ENCODE data around the gene OR5B21.

Gene OR5B21

DNA sequence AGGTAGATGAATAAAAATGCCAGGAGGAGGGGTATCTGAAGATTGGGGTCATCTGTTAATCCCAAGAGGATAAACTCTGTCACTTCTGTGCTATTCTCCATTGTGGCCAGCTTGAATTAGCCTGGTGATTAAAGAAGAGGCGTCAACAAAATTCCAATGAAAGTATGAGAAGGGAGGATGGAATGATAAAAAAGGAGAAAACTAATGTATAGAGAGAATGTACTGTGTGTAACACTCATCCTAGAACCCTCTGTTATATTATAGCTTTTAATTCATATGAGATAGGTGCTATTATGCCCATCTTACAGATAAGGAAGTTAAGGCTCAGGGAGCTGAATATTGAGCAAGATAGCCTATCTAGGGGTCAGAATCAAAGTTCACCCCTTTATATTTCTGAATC lies at the start of gene OR5B21:
Gene OR5B21, minus strand, starts transcription at position 101 of the 400 bp plus-strand sequence. Its CDS starts 0 bp downstream, at position 101.
- TF ChIP-seq, protein P1, sequence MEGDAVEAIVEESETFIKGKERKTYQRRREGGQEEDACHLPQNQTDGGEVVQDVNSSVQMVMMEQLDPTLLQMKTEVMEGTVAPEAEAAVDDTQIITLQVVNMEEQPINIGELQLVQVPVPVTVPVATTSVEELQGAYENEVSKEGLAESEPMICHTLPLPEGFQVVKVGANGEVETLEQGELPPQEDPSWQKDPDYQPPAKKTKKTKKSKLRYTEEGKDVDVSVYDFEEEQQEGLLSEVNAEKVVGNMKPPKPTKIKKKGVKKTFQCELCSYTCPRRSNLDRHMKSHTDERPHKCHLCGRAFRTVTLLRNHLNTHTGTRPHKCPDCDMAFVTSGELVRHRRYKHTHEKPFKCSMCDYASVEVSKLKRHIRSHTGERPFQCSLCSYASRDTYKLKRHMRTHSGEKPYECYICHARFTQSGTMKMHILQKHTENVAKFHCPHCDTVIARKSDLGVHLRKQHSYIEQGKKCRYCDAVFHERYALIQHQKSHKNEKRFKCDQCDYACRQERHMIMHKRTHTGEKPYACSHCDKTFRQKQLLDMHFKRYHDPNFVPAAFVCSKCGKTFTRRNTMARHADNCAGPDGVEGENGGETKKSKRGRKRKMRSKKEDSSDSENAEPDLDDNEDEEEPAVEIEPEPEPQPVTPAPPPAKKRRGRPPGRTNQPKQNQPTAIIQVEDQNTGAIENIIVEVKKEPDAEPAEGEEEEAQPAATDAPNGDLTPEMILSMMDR (IDR thresholded peaks at IDR 0.05), result no peak
- H3K4me1 ChIP-seq (ENCODE audit: control insufficient read depth in 1 of 2, insufficient read depth in 1 of 2, low read depth in 1 of 2, low read length in 1 of 2), result no peaks in the 10 kb centered on the region
- H3K27ac ChIP-seq, result no peak within 1 kb of the TSS
- no peak within 1 kb of the TSS for H3K4me3 ChIP-seq (ENCODE audit: low read depth in 1 of 2, low read length in 1 of 2)
- H3K27me3 ChIP-seq, result no peaks in the 10 kb centered on the region
- H3K36me3 ChIP-seq, result no peaks in the 10 kb centered on the region
- H3K9me3 ChIP-seq, result no peaks in the 10 kb centered on the region

DNA sequence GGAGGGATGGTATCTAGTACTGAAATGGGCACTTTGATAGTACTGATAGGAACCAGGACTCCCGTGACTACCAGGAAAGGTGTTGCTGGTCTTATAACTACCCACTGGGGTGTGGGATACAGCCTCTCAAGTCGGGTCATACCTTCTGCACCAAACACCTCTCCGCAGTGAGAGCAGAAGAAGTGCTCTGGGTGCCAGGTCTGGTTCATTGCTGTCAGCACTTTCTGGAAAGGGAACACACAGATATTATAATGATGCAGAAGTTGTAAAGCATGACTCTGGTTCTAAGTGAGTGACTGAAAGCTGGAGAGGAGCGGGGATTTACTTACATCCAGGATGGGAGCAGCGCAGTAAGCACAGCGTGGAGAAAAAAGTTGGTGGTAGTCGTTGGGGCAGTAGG lies 41.7 kb upstream of the OR5B21 start:
- Histone ChIP-seq H3K9me3 (no peaks in the 10 kb centered on the region), H3K36me3 (peaks cover 83% of the 10 kb centered on the region), H3K27ac (no peak overlapping the region), H3K27me3 (no peaks in the 10 kb centered on the region), H3K4me1 (ENCODE audit: control insufficient read depth in 1 of 2, insufficient read depth in 1 of 2, low read depth in 1 of 2, low read length in 1 of 2) (no peaks in the 10 kb centered on the region), H3K4me3 (ENCODE audit: low read depth in 1 of 2, low read length in 1 of 2) (no peak overlapping the region)
- TF ChIP-seq, protein P1 (IDR thresholded peaks at IDR 0.05), result no peak

DNA sequence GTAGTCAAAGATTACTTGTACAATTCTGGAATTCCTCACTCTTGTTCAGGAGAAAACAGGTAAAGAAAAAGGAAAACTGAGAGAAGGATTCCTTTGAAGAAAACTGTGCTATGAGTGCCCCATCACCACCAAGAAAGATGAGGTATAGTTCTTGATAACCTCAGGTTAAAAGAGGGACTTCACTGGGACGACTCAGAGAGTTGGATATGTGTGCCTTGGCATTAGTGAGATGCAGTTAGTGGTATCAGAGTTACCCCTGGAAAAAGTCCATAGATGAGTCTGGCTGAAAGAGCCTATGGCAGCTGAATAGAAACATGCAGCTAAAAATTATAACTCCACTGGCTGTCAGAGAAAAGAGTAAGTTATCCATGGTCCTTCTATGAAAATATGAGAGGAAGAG lies 38.9 kb upstream of the OR5B21 start:
- no peaks in the 10 kb centered on the region for H3K27me3 ChIP-seq
- peaks cover 60% of the 10 kb centered on the region for H3K36me3 ChIP-seq
- H3K4me1 ChIP-seq (ENCODE audit: control insufficient read depth in 1 of 2, insufficient read depth in 1 of 2, low read depth in 1 of 2, low read length in 1 of 2), result no peaks in the 10 kb centered on the region
- H3K27ac ChIP-seq, result no peak overlapping the region
- H3K9me3 ChIP-seq, result no peaks in the 10 kb centered on the region
- TF ChIP-seq, protein P1 (IDR thresholded peaks at IDR 0.05), result no peak
- no peak overlapping the region for H3K4me3 ChIP-seq (ENCODE audit: low read depth in 1 of 2, low read length in 1 of 2)

DNA sequence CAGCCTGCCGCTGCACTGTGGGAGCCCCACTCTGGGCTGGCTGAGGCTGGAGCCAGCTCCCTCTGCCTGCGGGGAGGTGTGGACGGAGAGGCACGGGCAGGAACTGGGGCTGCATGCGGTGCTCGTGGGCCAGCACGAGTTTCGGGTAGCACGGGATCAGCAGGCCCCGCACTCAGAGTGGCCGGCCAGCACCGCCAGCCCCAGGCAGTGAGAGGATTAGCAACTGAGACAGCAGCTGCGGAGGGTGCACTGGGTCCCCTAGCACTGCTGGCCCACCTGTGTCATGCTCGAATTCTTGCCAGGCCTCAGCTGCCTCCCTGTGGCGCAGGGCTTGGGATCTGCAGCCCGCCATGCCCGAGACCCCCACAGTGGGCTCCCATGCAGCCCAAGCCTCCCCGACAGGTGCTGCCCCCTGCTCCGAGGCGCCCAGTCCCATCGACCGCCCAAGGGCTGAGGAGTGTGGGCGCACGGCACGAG lies 24.0 kb upstream of the OR5B21 start:
- Histone ChIP-seq H3K9me3 (no peaks in the 10 kb centered on the region), H3K27ac (no peak overlapping the region), H3K4me1 (ENCODE audit: control insufficient read depth in 1 of 2, insufficient read depth in 1 of 2, low read depth in 1 of 2, low read length in 1 of 2) (no peaks in the 10 kb centered on the region), H3K27me3 (no peaks in the 10 kb centered on the region), H3K4me3 (ENCODE audit: low read depth in 1 of 2, low read length in 1 of 2) (no peak overlapping the region), H3K36me3 (peaks cover 34% of the 10 kb centered on the region)
- TF ChIP-seq, protein P1 (IDR thresholded peaks at IDR 0.05), result no peak

DNA sequence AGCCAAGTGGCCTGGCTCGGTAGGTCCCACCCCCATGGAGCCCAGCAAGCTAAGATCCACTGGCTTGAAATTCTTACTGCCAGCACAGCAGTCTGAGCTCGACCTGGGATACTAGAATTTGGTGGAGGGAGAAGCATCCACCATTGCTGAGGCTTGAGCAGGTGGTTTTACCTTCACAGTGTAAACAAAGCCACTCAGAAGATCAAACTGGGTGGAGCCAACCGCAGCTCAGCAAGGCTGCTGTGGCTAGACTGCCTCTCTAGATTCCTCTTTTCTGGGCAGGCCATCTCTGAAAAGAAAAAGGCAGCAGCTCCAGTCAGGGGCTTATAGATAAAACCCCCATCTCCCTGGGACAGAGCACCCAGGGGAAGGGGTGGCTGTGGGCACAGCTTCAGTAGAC lies 22.3 kb upstream of the OR5B21 start:
- TF ChIP-seq, protein P1 (IDR thresholded peaks at IDR 0.05), result no peak
- Histone ChIP-seq H3K4me3 (ENCODE audit: low read depth in 1 of 2, low read length in 1 of 2) (no peak overlapping the region), H3K27me3 (no peaks in the 10 kb centered on the region), H3K4me1 (ENCODE audit: control insufficient read depth in 1 of 2, insufficient read depth in 1 of 2, low read depth in 1 of 2, low read length in 1 of 2) (peaks cover 4 to 6% of the 10 kb centered on the region in 2 experiments), H3K9me3 (no peaks in the 10 kb centered on the region), H3K36me3 (peaks cover 34% of the 10 kb centered on the region), H3K27ac (no peak overlapping the region)

DNA sequence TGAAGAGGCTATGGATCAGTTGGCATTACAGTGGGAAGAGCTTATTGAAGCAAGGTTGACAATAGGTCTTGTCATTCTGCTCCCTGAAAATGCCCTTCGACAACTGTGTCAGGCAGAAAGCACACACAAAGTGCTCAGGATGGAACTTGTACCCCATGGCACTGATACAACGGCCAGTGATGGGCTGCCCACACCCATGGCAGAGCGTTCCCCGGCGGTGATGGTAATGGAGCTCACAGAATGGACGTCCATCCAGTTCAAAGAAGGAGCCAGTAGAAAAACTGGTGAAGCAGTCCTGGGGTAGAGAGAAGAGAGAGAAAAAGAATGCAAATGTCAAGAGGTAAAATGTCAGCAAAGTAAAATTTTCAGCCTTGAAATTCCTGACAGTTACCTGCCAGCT lies 19.5 kb upstream of the OR5B21 start:
- TF ChIP-seq, protein P1 (IDR thresholded peaks at IDR 0.05), result no peak
- no peaks in the 10 kb centered on the region for H3K27me3 ChIP-seq
- peaks cover 14 to 19% of the 10 kb centered on the region in 2 experiments for H3K4me1 ChIP-seq (ENCODE audit: control insufficient read depth in 1 of 2, insufficient read depth in 1 of 2, low read depth in 1 of 2, low read length in 1 of 2)
- no peaks in the 10 kb centered on the region for H3K9me3 ChIP-seq
- H3K4me3 ChIP-seq (ENCODE audit: low read depth in 1 of 2, low read length in 1 of 2), result no peak overlapping the region
- H3K36me3 ChIP-seq, result peaks cover 30% of the 10 kb centered on the region
- H3K27ac ChIP-seq, result no peak overlapping the region
